GM18519 (cell line): ENCODE results near the gene CXCL16.
"Not testable (repeated sequence)": the region's sequence is repeated elsewhere in the genome, so short reads cannot be mapped to it uniquely, and the experiment has no call there.

Experiments
- ATAC-seq: cut with Tn5 transposase; IDR thresholded peaks from one replicate; pipeline ENCODE4 v1.9.1; 2021; ENCODE audit warnings: mild to moderate bottlenecking, moderate library complexity; ENCODE audit not compliant: unreplicated experiment, low FRiP score

Gene CXCL16

GRCh38 chr17:4722678-4723240 is 17.0 kb downstream of the CXCL16 start:
- no peak for ATAC-seq

GRCh38 chr17:4721203-4722135 is 18.3 kb downstream of the CXCL16 start:
- ATAC-seq = no peak

- no peak for ATAC-seq
Observed at GRCh38 chr17:4720787-4721186, 18.9 kb downstream of the CXCL16 start.

- ATAC-seq = no peak
Observed at GRCh38 chr17:4719684-4720221, 20.0 kb downstream of the CXCL16 start.

GRCh38 chr17:4719146-4719545 is 20.6 kb downstream of the CXCL16 start:
- no peak for ATAC-seq

GRCh38 chr17:4718276-4718675 is 21.5 kb downstream of the CXCL16 start:
- no peak for ATAC-seq

GRCh38 chr17:4717791-4718190 is 21.9 kb downstream of the CXCL16 start:
- no peak for ATAC-seq

- no peak for ATAC-seq
Observed at GRCh38 chr17:4716081-4716480, 23.6 kb downstream of the CXCL16 start.

- no peak for ATAC-seq
Observed at GRCh38 chr17:4715063-4715744, 24.5 kb downstream of the CXCL16 start.

- ATAC-seq = not testable (repeated sequence)
Observed at GRCh38 chr17:4714340-4715062, 25.2 kb downstream of the CXCL16 start.

GRCh38 chr17:4712526-4712925 is 27.2 kb downstream of the CXCL16 start:
- no peak for ATAC-seq

- no peak for ATAC-seq
Observed at GRCh38 chr17:4711661-4712181, 28.0 kb downstream of the CXCL16 start.

- no peak for ATAC-seq
Observed at GRCh38 chr17:4710693-4711634, 28.8 kb downstream of the CXCL16 start.

GRCh38 chr17:4709794-4710692 is 29.7 kb downstream of the CXCL16 start, which contains the start of gene ARRB2:
TSS of gene ARRB2 (plus strand) at chr17:4710632. CDS start at chr17:4710722, 90 bp downstream.
- ATAC-seq = peak; percentile 71

GRCh38 chr17:4708436-4708835 is 31.3 kb downstream of the CXCL16 start:
- ATAC-seq = no peak

- no peak for ATAC-seq
Observed at GRCh38 chr17:4706121-4706520, 33.6 kb downstream of the CXCL16 start.

- no peak for ATAC-seq
Observed at GRCh38 chr17:4704991-4705390, 34.7 kb downstream of the CXCL16 start.

GRCh38 chr17:4704574-4704907 is 35.2 kb downstream of the CXCL16 start:
- not testable (repeated sequence) for ATAC-seq
